DOHH2 (cell line): ENCODE measurements around the gene RNLS.

ENCODE experiments used
- H3F3A ChIP-seq: fragments of 200-600 bp; sonication (generic), shearing (Covaris generic); 2 replicates; pipeline ENCODE4 v1.6.0; 2016; ENCODE audit warnings: antibody characterized with exemption, mild to moderate bottlenecking; ENCODE audit not compliant: control insufficient read depth, insufficient read depth
- H3K27ac ChIP-seq: fragments of 200-600 bp; sonication (generic); 2 replicates; pipeline ENCODE4 v1.5.1; 2014; ENCODE audit warnings: low read depth, mild to moderate bottlenecking, low read length, moderate library complexity
- H3K27me3 ChIP-seq: fragments of 200-600 bp; sonication (generic); 2 replicates; pipeline ENCODE4 v1.6.1; 2014; ENCODE audit warnings: mild to moderate bottlenecking, low read length, mixed read lengths; ENCODE audit not compliant: control insufficient read depth
- H3K36me3 ChIP-seq: fragments of 200-600 bp; sonication (generic); 2 replicates; pipeline ENCODE4 v1.6.1; 2014; ENCODE audit warnings: mild to moderate bottlenecking, low read length, moderate library complexity, mixed read lengths; ENCODE audit not compliant: control insufficient read depth
- H3K4me1 ChIP-seq: fragments of 200-600 bp; sonication (generic); 2 replicates; pipeline ENCODE4 v1.6.1; 2014; ENCODE audit warnings: mild to moderate bottlenecking, low read length, mixed read lengths; ENCODE audit not compliant: control insufficient read depth
- H3K4me2 ChIP-seq: fragments of 200-600 bp; sonication (generic); 2 replicates; pipeline ENCODE4 v1.6.0; 2014; ENCODE audit warnings: mild to moderate bottlenecking, low read length, moderate library complexity
- H3K4me3 ChIP-seq: fragments of 200-600 bp; sonication (generic); 2 replicates; pipeline ENCODE4 v1.5.1; 2014; ENCODE audit warnings: mild to moderate bottlenecking, low read length, mixed read lengths
- H3K79me2 ChIP-seq: fragments of 200-600 bp; sonication (generic); 2 replicates; pipeline ENCODE4 v1.6.1; 2014; ENCODE audit warnings: mild to moderate bottlenecking, low read length, mixed read lengths; ENCODE audit not compliant: control insufficient read depth
- H3K9me2 ChIP-seq: fragments of 200-600 bp; sonication (generic); replicated peaks from 2 replicates; pipeline ENCODE4 v1.6.1; 2014; ENCODE audit warnings: mild to moderate bottlenecking, low read length, mixed read lengths; ENCODE audit not compliant: control insufficient read depth
- H3K9me3 ChIP-seq: fragments of 200-600 bp; sonication (generic); 2 replicates; pipeline ENCODE4 v1.6.1; 2014; ENCODE audit warnings: antibody characterized with exemption, low read length, mixed read lengths; ENCODE audit not compliant: control insufficient read depth, insufficient read depth
- H4K20me1 ChIP-seq: fragments of 200-600 bp; sonication (generic); 2 replicates; pipeline ENCODE4 v1.6.0; 2014; ENCODE audit warnings: low read depth, mild to moderate bottlenecking, antibody characterized with exemption, low read length, moderate library complexity; ENCODE audit not compliant: control insufficient read depth, insufficient read depth
- EZH2phosphoT487 ChIP-seq: fragments of 200-600 bp; sonication (generic); IDR thresholded peaks from 2 replicates; pipeline ENCODE4 v1.6.1; 2017; ENCODE audit warnings: borderline replicate concordance, mild to moderate bottlenecking, antibody characterized with exemption, low read length, moderate library complexity, mixed read lengths
- TF ChIP-seq, protein P1 (sequence below): fragments of 200-600 bp; sonication (generic); IDR thresholded peaks from one replicate; pipeline ENCODE4 v1.5.1; 2014; ENCODE audit warnings: antibody characterized with exemption, mild to moderate bottlenecking, low read depth, low read length; ENCODE audit not compliant: poor library complexity, severe bottlenecking

Gene RNLS

DNA sequence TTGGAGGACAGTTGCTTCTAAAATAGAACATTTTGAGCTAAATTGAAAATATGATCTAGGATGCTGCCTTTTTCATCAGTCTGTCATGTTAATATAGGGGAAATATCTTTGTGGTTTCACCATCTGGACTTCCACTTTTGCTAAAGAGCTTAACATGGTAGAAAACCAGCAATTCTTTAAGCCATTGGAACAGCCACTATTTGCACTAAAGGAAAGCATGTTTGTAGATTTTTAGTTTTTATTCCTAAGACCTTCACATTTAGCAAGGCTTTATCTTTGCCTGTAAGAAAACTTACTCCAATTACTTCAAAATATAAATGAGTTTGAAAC is 291.0 kb downstream of the RNLS start:
- no peak overlapping the region for H3K4me3 ChIP-seq
- no peak overlapping the region for H3K4me2 ChIP-seq
- H3K27me3 ChIP-seq, result no peaks in the 10 kb centered on the region
- H3K9me3 ChIP-seq, result no peaks in the 10 kb centered on the region
- H3K9me2 ChIP-seq, result no peaks in the 10 kb centered on the region
- no peaks in the 10 kb centered on the region for H3K79me2 ChIP-seq
- no peaks in the 10 kb centered on the region for H3K36me3 ChIP-seq
- peaks cover 7% of the 10 kb centered on the region for H3K4me1 ChIP-seq
- no peak overlapping the region for H3K27ac ChIP-seq
- no peaks in the 10 kb centered on the region for H4K20me1 ChIP-seq
- no peaks in the 10 kb centered on the region for H3F3A ChIP-seq
- TF ChIP-seq, protein P1, sequence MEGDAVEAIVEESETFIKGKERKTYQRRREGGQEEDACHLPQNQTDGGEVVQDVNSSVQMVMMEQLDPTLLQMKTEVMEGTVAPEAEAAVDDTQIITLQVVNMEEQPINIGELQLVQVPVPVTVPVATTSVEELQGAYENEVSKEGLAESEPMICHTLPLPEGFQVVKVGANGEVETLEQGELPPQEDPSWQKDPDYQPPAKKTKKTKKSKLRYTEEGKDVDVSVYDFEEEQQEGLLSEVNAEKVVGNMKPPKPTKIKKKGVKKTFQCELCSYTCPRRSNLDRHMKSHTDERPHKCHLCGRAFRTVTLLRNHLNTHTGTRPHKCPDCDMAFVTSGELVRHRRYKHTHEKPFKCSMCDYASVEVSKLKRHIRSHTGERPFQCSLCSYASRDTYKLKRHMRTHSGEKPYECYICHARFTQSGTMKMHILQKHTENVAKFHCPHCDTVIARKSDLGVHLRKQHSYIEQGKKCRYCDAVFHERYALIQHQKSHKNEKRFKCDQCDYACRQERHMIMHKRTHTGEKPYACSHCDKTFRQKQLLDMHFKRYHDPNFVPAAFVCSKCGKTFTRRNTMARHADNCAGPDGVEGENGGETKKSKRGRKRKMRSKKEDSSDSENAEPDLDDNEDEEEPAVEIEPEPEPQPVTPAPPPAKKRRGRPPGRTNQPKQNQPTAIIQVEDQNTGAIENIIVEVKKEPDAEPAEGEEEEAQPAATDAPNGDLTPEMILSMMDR, result no peak
- TF ChIP-seq EZH2phosphoT487, result no peak

DNA sequence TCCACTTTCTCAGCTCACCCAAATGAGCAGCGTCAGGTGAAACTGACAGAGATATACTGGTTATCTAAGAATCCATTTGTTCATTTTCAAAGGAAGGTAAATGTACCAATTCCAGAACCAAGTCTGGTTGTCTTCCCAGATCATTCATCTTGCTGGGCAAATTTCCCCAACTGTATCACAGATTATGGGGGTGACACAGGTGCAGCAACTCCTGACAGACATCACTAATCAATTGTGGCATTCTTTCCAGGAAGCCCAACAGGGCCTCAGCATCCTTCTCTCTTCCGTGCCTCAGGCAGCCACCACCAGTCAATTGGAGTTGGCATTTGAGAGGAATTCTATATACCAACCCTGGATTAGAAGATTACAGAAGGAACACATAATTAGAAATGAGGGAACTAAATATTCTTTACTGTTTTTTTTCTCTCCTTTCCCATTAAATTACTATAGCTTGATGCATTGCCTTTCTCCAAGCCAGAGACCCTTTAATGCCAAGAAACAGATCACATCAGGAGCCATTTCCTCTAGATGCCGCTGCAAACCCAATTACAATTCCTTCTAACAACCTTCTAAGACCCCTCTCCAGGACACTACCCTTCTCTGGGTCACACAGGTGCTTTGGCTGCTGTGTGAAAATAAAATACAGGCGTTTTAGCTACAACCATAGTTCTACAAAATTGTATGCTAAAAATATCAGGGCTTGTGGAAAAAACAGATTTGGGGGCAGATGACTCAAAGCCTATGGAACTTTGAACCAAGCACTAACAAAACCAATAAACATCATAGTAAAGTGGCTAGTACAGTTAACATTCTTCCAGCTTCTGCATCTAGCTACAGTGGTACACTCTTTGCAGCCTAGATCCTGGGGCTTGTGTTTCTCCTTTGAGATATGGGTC is 291.6 kb downstream of the RNLS start:
- no peak overlapping the region for H3K4me3 ChIP-seq
- no peak overlapping the region for H3K4me2 ChIP-seq
- H4K20me1 ChIP-seq, result no peaks in the 10 kb centered on the region
- no peaks in the 10 kb centered on the region for H3K36me3 ChIP-seq
- H3K79me2 ChIP-seq, result no peaks in the 10 kb centered on the region
- no peak for TF ChIP-seq EZH2phosphoT487
- TF ChIP-seq, protein P1, result no peak
- H3K9me2 ChIP-seq, result no peaks in the 10 kb centered on the region
- H3F3A ChIP-seq, result no peaks in the 10 kb centered on the region
- no peak overlapping the region for H3K27ac ChIP-seq
- peaks cover 7% of the 10 kb centered on the region for H3K4me1 ChIP-seq
- no peaks in the 10 kb centered on the region for H3K9me3 ChIP-seq
- no peaks in the 10 kb centered on the region for H3K27me3 ChIP-seq

DNA sequence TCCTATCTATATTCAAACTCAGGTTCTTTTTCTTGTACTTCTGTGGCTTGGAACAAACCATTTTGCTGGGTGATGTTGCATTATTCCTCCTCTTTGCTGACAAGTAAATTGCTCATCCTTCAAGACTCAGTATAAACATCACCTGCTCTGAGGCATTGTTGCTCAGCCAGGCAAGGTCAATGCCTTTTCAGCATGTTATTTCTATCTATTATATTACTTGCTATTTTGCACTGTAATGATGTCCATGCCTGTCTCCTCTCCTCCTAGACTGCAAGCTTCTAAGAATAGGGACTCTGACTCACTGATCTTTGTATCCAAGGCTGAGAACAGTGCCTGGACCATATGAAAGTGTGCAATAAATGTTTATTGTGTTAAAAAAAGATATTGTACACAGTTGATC is 293.8 kb downstream of the RNLS start:
- Histone ChIP-seq H3K79me2 (no peaks in the 10 kb centered on the region), H3K4me3 (no peak overlapping the region), H3K27ac (no peak overlapping the region), H3F3A (no peaks in the 10 kb centered on the region), H3K9me3 (no peaks in the 10 kb centered on the region), H3K9me2 (no peaks in the 10 kb centered on the region), H3K4me1 (peaks cover 9% of the 10 kb centered on the region), H3K4me2 (no peak overlapping the region), H3K27me3 (no peaks in the 10 kb centered on the region), H3K36me3 (no peaks in the 10 kb centered on the region), H4K20me1 (no peaks in the 10 kb centered on the region)
- no peak for TF ChIP-seq EZH2phosphoT487
- TF ChIP-seq, protein P1, result no peak
